Heart right ventricle (tissue), 16 donors: Measurements from ENCODE around the gene MMP11. TPM values are rescaled to one million over a fixed set of nuclear protein-coding genes. Genes with fewer than 3 reads are reported as not detected.

Experiments
- ATAC-seq, 8 donors: fragments of 200-7000 bp; cut with Tn5 transposase; one replicate each; pipeline ENCODE4 v1.9.1; 2020; ENCODE audit warnings: mild to moderate bottlenecking in 8 of 8, moderate library complexity in 8 of 8, moderate number of reproducible peaks in 1 of 8
- DNase-seq, 2 donors: peaks; one replicate each; pipeline ENCODE4 v3.0.0-alpha.2; 2020
- H3K27ac ChIP-seq, 10 donors: fragments of 200-600 bp; sonication (generic) in 2 of 10; one replicate each; pipeline versions ENCODE4 v1.5.0 to v1.8.0; 2020 to 2022; ENCODE audit warnings: mild to moderate bottlenecking in 3 of 10
- H3K27me3 ChIP-seq, 7 donors: fragments of 200-600 bp; one replicate each; pipeline ENCODE4 v1.8.0; 2021 to 2022; ENCODE audit warnings: mild to moderate bottlenecking in 2 of 7
- H3K36me3 ChIP-seq, 9 donors: fragments of 200-600 bp; sonication (generic) in 1 of 9; one replicate each; pipeline versions ENCODE4 v1.5.0 to v1.8.0; 2020 to 2022; ENCODE audit warnings: mild to moderate bottlenecking in 2 of 9
- H3K4me1 ChIP-seq, 9 donors: fragments of 200-600 bp; sonication (generic) in 1 of 9; one replicate each; pipeline versions ENCODE4 v1.5.0 to v1.8.0; 2020 to 2022; ENCODE audit warnings: mild to moderate bottlenecking in 4 of 9
- H3K4me3 ChIP-seq, 10 donors: fragments of 200-600 bp; sonication (generic) in 2 of 10; one replicate each; pipeline versions ENCODE4 v1.5.0 to v1.8.0; 2020 to 2022; ENCODE audit warnings: mild to moderate bottlenecking in 7 of 10, moderate library complexity in 2 of 10
- H3K9me3 ChIP-seq, 11 donors: fragments of 200-600 bp in 10 of 11; sonication (generic) in 2 of 11; one replicate each; pipeline versions ENCODE4 v1.5.0 to v1.8.0; 2013 to 2022; ENCODE audit warnings: mild to moderate bottlenecking in 2 of 11, control low read depth in 1 of 11, moderate library complexity in 1 of 11
- CTCF ChIP-seq, 9 donors: fragments of 200-600 bp; sonication (generic) in 2 of 9; IDR thresholded peaks; one replicate each; pipeline versions ENCODE4 v1.5.0 to v1.8.0; 2021 to 2022; ENCODE audit warnings: antibody characterized with exemption in 9 of 9, mild to moderate bottlenecking in 5 of 9, moderate library complexity in 1 of 9
- WGBS, 2 donors: extraction: QIAGEN DNeasy Blood & Tissue Kit; methylation state at CpG; one replicate each; pipeline ENCODE4 v1.1.7; 2013; ENCODE audit warnings: inconsistent platforms in 1 of 2; 5-methylcytosine and 5-hydroxymethylcytosine counted together
- intact Hi-C, 10 donors: fragments of 100-400 bp; cut with DNase I; formaldehyde crosslinking; loops; one replicate each; pipeline versions ENCODE4 v1.11.1 to v1.14.2; 2022
- polyA plus RNA-seq, 2 donors: library from polyadenylated mRNA; stranded (reverse); fragments of 200-250 nt; gene quantifications; one replicate each; pipeline ENCODE4 v1.2.3, GENCODE V29; 2013
- total RNA-seq, 10 donors: library from RNA; stranded (reverse); fragmentation: NEBNext Ultra II Directional in 3 of 10; extraction: Animal tissue kit (Norgen Biotek cat#: 25700) in 3 of 10; gene quantifications; one replicate each; pipeline versions ENCODE4 v1.2.1 to v1.2.4, GENCODE V29; 2021 to 2023
- donor health status: Arrhythmogenic right ventricular cardiomyopathy.
- donor health status: ischemic (EF 13 %, LVEDD 7.1; RV severe dilation, severe dysfunction).
- donor health status: healthy with polysubstance abuse.
- donor health status: DM: no; HTN: yes; CAD: no.
- donor health status: DM: no; HTN: no; CAD: no.
- donor health status: ischemic (EF 25% LVEDD 6.9; RV normal size, moderate dysfunction).
- donor health status: ischemic (EF 25% LVEDD 5.7; RV mildly dilated, moderate dysfunction).
- donor health status: healthy.
- donor health status: DM: yes; HTN: yes; CAD: no.
- donor health status: Ischemic cardiomyopathy.
- donor health status: ischemic (EF 35%, LVEDD 5.7; RV mildly dilated, moderate dysfunction).
- donor health status: nonischemic (EF 11% LVEDD 7.7; RV severe dilation, severe dysfunction).
- donor health status: DM: yes; HTN: yes; CAD: no.
- donor health status: PGD.
- donor health status: ischemic (EF 29% LVEDD 5.4; RV normal size, mild dysfunction).
- donor health status: nonischemic (EF 23%, LVEDD 6.1; RV moderate dilation, normal function).

The MMP11 gene
- total and polyA plus RNA-seq, 12 donors: 3.5 to 23.4 (median 7.9) TPM

DNA sequence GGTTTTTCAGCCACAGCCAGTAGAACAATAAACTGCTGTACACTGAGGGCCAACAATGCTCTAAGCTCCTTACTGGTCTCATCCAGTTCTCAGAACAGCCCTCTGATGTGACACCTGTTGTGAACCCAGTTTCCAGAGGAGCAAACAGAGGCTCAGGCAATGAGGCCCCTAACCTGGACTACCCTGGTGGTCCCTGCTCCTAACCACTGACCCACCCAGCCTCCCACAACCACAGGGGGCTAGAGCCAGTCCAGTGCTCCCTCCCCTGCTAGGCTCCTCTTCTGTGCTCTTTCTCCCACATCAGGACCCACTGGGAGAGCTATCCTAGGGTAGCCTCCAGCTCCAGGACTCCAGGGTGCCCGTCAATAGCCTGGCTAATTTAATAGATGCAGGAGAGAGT, 10.1 kb downstream of the MMP11 start:
- no peaks in the 10 kb centered on the region for H3K9me3 ChIP-seq
- no peak for ATAC-seq
- H3K27me3 ChIP-seq: no peaks in the 10 kb centered on the region
- WGBS, 2 donors: 94 to 100% methylated on average over 1 of the region's 1 CpG
- no peak overlapping the region for H3K4me3 ChIP-seq
- H3K4me1 ChIP-seq: peaks cover 6 to 22% (median 10%) of the 10 kb centered on the region in 9 donors
- no peak for TF ChIP-seq CTCF (IDR thresholded peaks at IDR 0.05)
- no peak overlapping the region for H3K27ac ChIP-seq
- DNase-seq: no peak
- peaks cover 0 to 3% (median 0%) of the 10 kb centered on the region in 9 donors for H3K36me3 ChIP-seq
- intact Hi-C loops: no loop called here

DNA sequence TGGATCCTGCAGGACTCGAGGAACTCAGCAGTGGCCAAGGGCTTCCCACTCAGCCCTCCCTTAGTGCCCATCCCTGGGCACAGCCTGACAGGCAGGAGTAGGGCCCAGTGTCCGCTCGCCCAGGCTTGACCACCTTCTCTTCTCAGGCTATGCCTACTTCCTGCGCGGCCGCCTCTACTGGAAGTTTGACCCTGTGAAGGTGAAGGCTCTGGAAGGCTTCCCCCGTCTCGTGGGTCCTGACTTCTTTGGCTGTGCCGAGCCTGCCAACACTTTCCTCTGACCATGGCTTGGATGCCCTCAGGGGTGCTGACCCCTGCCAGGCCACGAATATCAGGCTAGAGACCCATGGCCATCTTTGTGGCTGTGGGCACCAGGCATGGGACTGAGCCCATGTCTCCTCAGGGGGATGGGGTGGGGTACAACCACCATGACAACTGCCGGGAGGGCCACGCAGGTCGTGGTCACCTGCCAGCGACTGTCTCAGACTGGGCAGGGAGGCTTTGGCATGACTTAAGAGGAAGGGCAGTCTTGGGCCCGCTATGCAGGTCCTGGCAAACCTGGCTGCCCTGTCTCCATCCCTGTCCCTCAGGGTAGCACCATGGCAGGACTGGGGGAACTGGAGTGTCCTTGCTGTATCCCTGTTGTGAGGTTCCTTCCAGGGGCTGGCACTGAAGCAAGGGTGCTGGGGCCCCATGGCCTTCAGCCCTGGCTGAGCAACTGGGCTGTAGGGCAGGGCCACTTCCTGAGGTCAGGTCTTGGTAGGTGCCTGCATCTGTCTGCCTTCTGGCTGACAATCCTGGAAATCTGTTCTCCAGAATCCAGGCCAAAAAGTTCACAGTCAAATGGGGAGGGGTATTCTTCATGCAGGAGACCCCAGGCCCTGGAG, 10.9 kb downstream of the MMP11 start:
- no peak overlapping the region for H3K27ac ChIP-seq
- no peak for TF ChIP-seq CTCF (IDR thresholded peaks at IDR 0.05)
- no peak for ATAC-seq
- WGBS, 2 donors: 85 to 86% methylated on average over 15 of the region's 15 CpGs
- no peak overlapping the region for H3K4me3 ChIP-seq
- peaks cover 0 to 4% (median 0%) of the 10 kb centered on the region in 9 donors for H3K36me3 ChIP-seq
- DNase-seq: no peak
- peaks cover 6 to 25% (median 18%) of the 10 kb centered on the region in 9 donors for H3K4me1 ChIP-seq
- H3K9me3 ChIP-seq: no peaks in the 10 kb centered on the region
- intact Hi-C loops: no loop called here
- H3K27me3 ChIP-seq: no peaks in the 10 kb centered on the region

GRCh38 chr22:23784215-23784732, 11.6 kb downstream of the MMP11 start:
- Histone ChIP-seq H3K4me1 (peaks cover 7 to 33% (median 26%) of the 10 kb centered on the region in 9 donors), H3K36me3 (peaks cover 0 to 11% (median 0%) of the 10 kb centered on the region in 9 donors), H3K9me3 (no peaks in the 10 kb centered on the region), H3K27me3 (no peaks in the 10 kb centered on the region), H3K4me3 (no peak overlapping the region), H3K27ac (no peak overlapping the region)
- DNase-seq: no peak
- TF ChIP-seq CTCF (IDR thresholded peaks at IDR 0.05): no peak
- intact Hi-C loops: no loop called here
- 84 to 89% methylated on average over 8 of the region's 8 CpGs for WGBS, 2 donors
- no peak for ATAC-seq

DNA sequence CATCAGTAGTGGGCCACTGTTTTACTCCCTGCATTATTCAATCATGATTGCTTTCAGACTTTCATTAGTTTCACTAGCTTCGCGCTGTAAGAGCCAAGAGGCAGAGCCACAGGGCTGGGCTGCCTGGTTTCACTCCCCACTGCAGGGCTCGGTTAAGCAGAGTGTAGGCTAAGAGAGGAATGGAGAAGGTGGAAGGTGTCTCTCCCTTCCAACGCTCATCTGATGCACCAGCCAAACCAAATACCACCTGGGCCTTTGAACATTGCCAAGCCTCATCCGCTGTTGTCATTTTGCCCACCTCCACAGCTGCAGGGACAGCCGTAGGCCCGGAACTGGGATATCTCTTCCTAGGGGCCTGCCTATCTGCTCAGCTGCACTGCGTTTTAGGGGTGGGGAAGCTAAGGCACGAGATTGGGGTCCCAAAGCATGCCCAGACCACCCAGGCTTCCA, 13.6 kb downstream of the MMP11 start:
- intact Hi-C loops: loop anchor here in 2 of 10 donors (5.0 kb wide), 2 partner anchors 41 to 56 kb away; no protein-coding TSS in a partner anchor
- DNase-seq (no peak), ATAC-seq (peak in 5 of 8 donors; percentile 29 to 45 (median 37))
- Histone ChIP-seq H3K27me3 (no peaks in the 10 kb centered on the region), H3K4me1 (peaks cover 14 to 53% (median 42%) of the 10 kb centered on the region in 9 donors), H3K36me3 (peaks cover 0 to 25% (median 0%) of the 10 kb centered on the region in 9 donors), H3K27ac (peak overlapping the region; percentile 98 to 100 (median 100)), H3K9me3 (no peaks in the 10 kb centered on the region), H3K4me3 (peak overlapping the region in 9 of 10 donors; percentile 70 to 96 (median 88))
- 36% methylated on average over 9 of the region's 9 CpGs for WGBS, 2 donors
- TF ChIP-seq CTCF (IDR thresholded peaks at IDR 0.05): no peak
